Kidney tubule cell (primary cell): ENCODE data around the gene YTHDF2.

ENCODE experiments used
- DNase-seq: peaks from one replicate; pipeline ENCODE4 v3.0.0-alpha.2; 2018; ENCODE audit warnings: low spot score

The YTHDF2 gene

GRCh38 chr1:28801461-28801860, 64.7 kb downstream of the YTHDF2 start:
- DNase-seq: no peak

GRCh38 chr1:28803051-28803450, 66.3 kb downstream of the YTHDF2 start:
- peak; percentile 26 for DNase-seq

DNA sequence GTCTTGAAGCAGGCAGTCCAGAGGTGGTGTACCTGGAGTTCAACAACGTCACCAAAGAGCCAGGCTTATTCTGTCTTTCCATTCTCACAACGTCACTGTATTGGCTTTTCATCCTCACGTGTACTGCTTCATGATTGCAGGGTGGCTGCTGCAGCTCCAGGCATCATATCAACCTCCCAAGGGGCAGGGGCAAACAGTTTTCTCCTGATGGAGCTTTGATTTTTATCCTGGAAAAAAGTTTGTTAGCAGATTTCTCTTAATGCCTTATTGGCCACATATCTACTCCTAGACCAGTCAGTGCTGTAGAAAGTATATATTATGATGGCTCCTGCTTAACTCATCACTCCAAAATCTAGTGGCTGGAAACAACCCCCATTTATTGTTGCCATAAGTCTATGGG, 66.9 kb downstream of the YTHDF2 start:
- DNase-seq: no peak

DNA sequence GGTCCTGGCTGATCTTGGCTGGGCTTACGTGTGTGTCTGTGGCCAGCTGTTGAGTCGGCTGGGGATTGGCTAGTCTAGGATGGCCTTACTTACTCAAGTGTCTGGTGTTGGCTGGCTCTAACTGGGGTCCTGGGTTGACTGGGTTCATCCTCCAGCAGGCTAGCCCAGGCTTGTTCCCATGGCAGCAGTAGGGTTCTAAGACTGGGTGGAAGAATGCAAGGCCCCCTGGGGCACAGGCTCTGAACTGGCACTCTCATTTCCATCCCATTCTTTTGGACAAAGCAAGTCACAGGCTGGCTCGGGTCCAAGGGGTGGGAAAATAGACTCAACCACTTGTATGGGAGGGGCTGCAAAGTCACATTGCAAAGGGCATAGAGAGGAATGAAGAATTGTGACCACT, 67.3 kb downstream of the YTHDF2 start:
- DNase-seq: no peak

- DNase-seq: no peak
These were observed 70.3 kb downstream of the YTHDF2 start for GRCh38 chr1:28807046-28807445.

DNA sequence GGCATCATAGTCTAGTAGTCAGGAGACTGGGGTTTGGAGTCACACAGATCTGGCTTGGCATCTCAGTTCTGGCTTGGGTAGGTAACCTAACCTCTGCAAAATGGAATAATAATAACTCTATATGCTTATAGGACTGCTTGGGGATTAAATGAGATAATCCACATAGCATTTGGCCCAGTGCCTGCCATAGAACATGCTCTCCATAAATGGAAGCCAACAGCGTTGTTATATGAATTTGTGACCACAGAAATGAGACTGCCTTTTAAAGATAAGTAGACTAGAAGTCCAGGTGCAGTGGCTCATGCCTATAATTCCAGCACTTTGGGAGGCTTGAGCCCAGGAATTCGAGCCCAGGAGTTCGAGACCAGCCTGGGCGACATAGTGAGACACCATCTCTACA, 71.2 kb downstream of the YTHDF2 start:
- DNase-seq: no peak

DNA sequence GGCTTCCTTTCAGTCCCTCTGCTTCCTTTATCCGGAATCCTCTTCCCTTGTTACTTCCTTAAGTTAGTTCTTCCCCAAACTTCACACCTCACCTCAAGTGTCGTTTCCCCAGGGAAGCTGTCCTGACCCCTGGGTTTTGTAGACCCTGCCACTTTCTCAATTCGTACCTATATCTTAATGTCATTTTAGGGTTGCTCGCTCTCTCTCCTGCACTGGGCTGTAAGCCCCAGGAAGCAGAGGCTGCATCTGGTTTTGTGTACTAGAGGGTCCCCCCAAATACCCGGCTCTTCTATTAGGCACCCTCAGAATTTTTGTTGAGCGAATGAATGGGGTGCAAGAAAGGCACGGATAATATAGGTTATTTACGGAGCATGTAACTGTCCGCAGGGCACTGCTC, 74.6 kb downstream of the YTHDF2 start:
- DNase-seq: no peak

- no peak for DNase-seq
These were observed 75.3 kb downstream of the YTHDF2 start, which contains the start of gene OPRD1 for GRCh38 chr1:28811766-28812668. Gene OPRD1, plus strand, starts transcription at chr1:28812170. Its CDS starts 214 bp downstream, at chr1:28812384.

- DNase-seq: no peak
These were observed 76.1 kb downstream of the YTHDF2 start for GRCh38 chr1:28812669-28813468.

DNA sequence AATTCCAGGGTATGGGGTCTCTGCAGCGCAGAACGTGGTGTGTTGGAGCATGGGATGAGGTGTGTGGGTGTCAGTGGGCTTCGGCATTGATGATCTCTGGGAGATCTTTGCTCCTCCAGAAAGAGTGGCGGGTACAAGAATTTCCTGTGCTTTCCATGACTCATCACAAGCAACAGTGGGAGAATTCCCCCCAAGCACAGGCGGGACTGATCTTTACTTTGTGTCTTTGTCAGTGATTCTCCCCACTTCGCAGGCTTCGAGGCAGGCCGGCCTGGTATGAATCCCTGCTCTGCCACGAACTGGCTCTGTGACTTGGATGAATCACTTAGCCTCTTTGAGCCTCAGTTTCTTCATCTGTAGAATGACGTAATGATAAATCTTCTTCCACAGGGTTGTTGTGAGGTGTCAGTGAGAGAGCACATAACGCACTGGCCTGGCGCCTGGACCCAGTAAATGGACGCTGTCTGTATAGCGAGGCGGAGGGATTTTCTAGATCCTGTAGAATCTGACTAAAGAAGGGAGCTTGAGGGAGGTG, 77.3 kb downstream of the YTHDF2 start:
- no peak for DNase-seq

- no peak for DNase-seq
These were observed 78.9 kb downstream of the YTHDF2 start for GRCh38 chr1:28815533-28816185.

DNA sequence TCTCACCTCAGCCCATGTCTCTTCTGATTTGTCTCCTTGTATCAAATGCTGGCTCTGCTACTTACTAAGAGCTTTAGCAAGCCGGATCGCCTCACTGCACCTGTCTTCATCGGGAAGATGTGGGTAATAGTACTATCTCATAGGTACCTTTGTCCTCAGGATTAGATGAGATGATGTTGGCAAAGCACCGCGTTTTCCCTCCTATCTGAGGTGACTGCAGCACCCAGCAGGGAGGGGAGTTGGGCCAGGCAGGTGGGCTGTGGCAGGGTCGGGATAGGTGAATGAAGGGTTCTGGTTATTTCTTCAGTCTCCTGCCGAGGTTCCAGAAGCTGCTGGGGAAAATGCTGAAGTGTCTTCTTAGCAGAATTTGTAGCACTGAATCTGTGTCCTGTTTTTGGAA, 80.4 kb downstream of the YTHDF2 start:
- no peak for DNase-seq

DNA sequence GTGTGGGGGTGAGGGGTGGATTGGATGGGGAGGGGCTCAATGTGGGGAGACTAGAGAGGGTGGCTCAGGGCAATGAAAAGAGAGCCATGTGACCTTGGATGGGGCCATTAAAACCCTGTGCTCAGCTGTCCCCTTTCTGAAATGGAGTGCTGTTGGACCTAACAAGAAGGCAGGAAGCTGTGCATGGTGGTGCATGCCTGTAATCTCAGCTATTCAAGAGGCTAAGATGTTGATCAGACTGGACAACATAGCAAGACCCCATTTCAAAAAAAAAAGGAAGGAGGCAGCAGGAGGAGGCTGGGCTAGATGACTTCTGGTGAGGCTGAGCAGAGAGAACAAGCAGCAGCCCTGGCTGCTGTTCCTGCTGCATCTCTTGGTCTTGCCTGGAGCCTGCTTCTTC, 82.3 kb downstream of the YTHDF2 start:
- no peak for DNase-seq
